ENCODE results near the gene STRADA.

Gene STRADA

GRCh38 chr17:63682441-63682840 is 59.2 kb downstream of the STRADA start:
- no peak for DNase-seq

- DNase-seq = no peak
Observed at GRCh38 chr17:63681530-63681929, 60.1 kb downstream of the STRADA start.

GRCh38 chr17:63680700-63681099 is 60.9 kb downstream of the STRADA start:
- no peak for DNase-seq

- no peak for DNase-seq
Observed at GRCh38 chr17:63679214-63679613, 62.4 kb downstream of the STRADA start.

GRCh38 chr17:63676584-63676983 is 65.0 kb downstream of the STRADA start:
- no peak for DNase-seq

- DNase-seq = no peak
Observed at GRCh38 chr17:63675607-63676546, 65.7 kb downstream of the STRADA start.

GRCh38 chr17:63675231-63675606 is 66.4 kb downstream of the STRADA start:
- DNase-seq = no peak

- DNase-seq = no peak
Observed at GRCh38 chr17:63672856-63673255, 68.7 kb downstream of the STRADA start.

GRCh38 chr17:63665527-63666214 is 75.9 kb downstream of the STRADA start:
- no peak for DNase-seq

GRCh38 chr17:63659850-63660249 is 81.7 kb downstream of the STRADA start:
- no peak for DNase-seq

- no peak for DNase-seq
Observed at GRCh38 chr17:63658366-63658765, 83.2 kb downstream of the STRADA start.

- no peak for DNase-seq
Observed at GRCh38 chr17:63657786-63658185, 83.8 kb downstream of the STRADA start.

- no peak for DNase-seq
Observed at GRCh38 chr17:63653050-63653449, 88.5 kb downstream of the STRADA start.

Measured in NK-92 treated with Interleukin-12 subunit alpha and Interleukin-12 subunit beta, amount 100 ng/mL, for 24 hours (cell line).